Activated CD8-positive, alpha-beta memory T cell treated with anti-CD3 and anti-CD28 coated beads, Interleukin-2, amount 10 ng/mL, durations not matched to agents 7 days and 5 days (primary cell): ENCODE measurements around the gene MIPEP. TPM values are rescaled to one million over a fixed set of nuclear protein-coding genes. Genes with fewer than 3 reads are reported as not detected.

Experiments
- ATAC-seq: fragments of 150-1000 bp; cut with Tn5 transposase; one replicate; pipeline ENCODE4 v1.10.0; 2021; ENCODE audit warnings: moderate library complexity
- CTCF ChIA-PET: fragments of 350-600 bp; sonication (Branson Sonifier 250); formaldehyde crosslinking; loops from one replicate; lab custom pipeline; 2021; ENCODE audit warnings: antibody characterized with exemption; lab: Charles Lee
- DNase-seq: peaks from one replicate; pipeline ENCODE4 v3.0.0-alpha.2; 2020
- H3K27ac Mint-ChIP-seq: one replicate; pipeline ENCODE4 v1.8.0; 2021; ENCODE audit warnings: mild to moderate bottlenecking, mixed read lengths
- H3K27me3 Mint-ChIP-seq: one replicate; pipeline ENCODE4 v1.8.0; 2021; ENCODE audit warnings: mixed read lengths
- H3K36me3 Mint-ChIP-seq: one replicate; pipeline ENCODE4 v1.8.0; 2021; ENCODE audit warnings: mild to moderate bottlenecking, mixed read lengths
- H3K4me1 Mint-ChIP-seq: one replicate; pipeline ENCODE4 v1.8.0; 2021; ENCODE audit warnings: mixed read lengths
- H3K4me3 Mint-ChIP-seq: one replicate; pipeline ENCODE4 v1.8.0; 2021; ENCODE audit warnings: mild to moderate bottlenecking, moderate library complexity, mixed read lengths
- H3K9me3 Mint-ChIP-seq: one replicate; pipeline ENCODE4 v1.8.0; 2022; ENCODE audit warnings: low read depth, mixed read lengths
- total RNA-seq, 2 experiments: library from RNA; stranded (reverse); gene quantifications; one replicate each; pipeline ENCODE4 v1.2.3, GENCODE V29; 2021

MIPEP gene
- total RNA-seq, 2 experiments from 2014 or later, result 10.5 to 11.4 TPM

- H3K36me3 Mint-ChIP-seq, result peaks cover 4% of the 10 kb centered on the region
- H3K4me3 Mint-ChIP-seq, result no peak overlapping the region
- ATAC-seq (no peak), DNase-seq (no peak)
- H3K27me3 Mint-ChIP-seq, result no peaks in the 10 kb centered on the region
- H3K27ac Mint-ChIP-seq, result no peak overlapping the region
- H3K9me3 Mint-ChIP-seq, result no peaks in the 10 kb centered on the region
- H3K4me1 Mint-ChIP-seq, result peaks cover 13% of the 10 kb centered on the region
- CTCF ChIA-PET, result interaction anchor here (2.2 kb wide), 1 partner anchor 11 kb away, joined by 4 read pairs; no protein-coding TSS in a partner anchor
These were observed 99.4 kb downstream of the MIPEP start for GRCh38 chr13:23789576-23790346.

- peaks cover 2% of the 10 kb centered on the region for H3K4me1 Mint-ChIP-seq
- no peaks in the 10 kb centered on the region for H3K27me3 Mint-ChIP-seq
- peaks cover 4% of the 10 kb centered on the region for H3K36me3 Mint-ChIP-seq
- H3K9me3 Mint-ChIP-seq, result no peaks in the 10 kb centered on the region
- H3K4me3 Mint-ChIP-seq, result no peak overlapping the region
- DNase-seq (no peak), ATAC-seq (no peak)
- CTCF ChIA-PET, result interaction anchor here (2.2 kb wide), 1 partner anchor 10 kb away, joined by 4 read pairs; no protein-coding TSS in a partner anchor
- no peak overlapping the region for H3K27ac Mint-ChIP-seq
These were observed 100.7 kb downstream of the MIPEP start for GRCh38 chr13:23788459-23788858.

- no peak for ATAC-seq
- no peak overlapping the region for H3K4me3 Mint-ChIP-seq
- CTCF ChIA-PET, result no interaction called here
- H3K27me3 Mint-ChIP-seq, result no peaks in the 10 kb centered on the region
- H3K4me1 Mint-ChIP-seq, result no peaks in the 10 kb centered on the region
- no peak for DNase-seq
- no peaks in the 10 kb centered on the region for H3K9me3 Mint-ChIP-seq
- H3K36me3 Mint-ChIP-seq, result peaks cover 2% of the 10 kb centered on the region
- no peak overlapping the region for H3K27ac Mint-ChIP-seq
These were observed 101.7 kb downstream of the MIPEP start for GRCh38 chr13:23787464-23787863.

DNA sequence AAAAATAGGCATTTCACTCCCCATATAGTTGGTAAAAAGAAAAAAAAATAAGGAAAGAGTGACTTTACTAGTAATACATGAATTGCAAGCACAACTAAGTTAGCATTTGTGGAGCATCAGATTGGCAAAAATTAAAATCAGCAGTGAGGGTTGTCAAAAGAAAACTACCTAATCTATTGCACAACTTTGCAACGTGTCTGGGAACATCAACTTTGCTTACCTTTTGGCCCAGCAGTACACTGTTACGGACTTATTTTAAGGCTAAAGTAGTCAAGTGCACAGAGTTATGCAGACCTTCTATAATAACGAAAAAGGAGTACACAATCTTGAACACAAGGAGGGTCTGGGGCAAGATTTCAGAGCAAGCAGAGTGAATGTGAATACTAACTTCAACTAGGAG lies 102.6 kb downstream of the MIPEP start:
- no peaks in the 10 kb centered on the region for H3K9me3 Mint-ChIP-seq
- no peaks in the 10 kb centered on the region for H3K27me3 Mint-ChIP-seq
- H3K36me3 Mint-ChIP-seq, result peaks cover 2% of the 10 kb centered on the region
- ATAC-seq (no peak), DNase-seq (no peak)
- no peaks in the 10 kb centered on the region for H3K4me1 Mint-ChIP-seq
- H3K4me3 Mint-ChIP-seq, result no peak overlapping the region
- CTCF ChIA-PET, result no interaction called here
- H3K27ac Mint-ChIP-seq, result no peak overlapping the region

DNA sequence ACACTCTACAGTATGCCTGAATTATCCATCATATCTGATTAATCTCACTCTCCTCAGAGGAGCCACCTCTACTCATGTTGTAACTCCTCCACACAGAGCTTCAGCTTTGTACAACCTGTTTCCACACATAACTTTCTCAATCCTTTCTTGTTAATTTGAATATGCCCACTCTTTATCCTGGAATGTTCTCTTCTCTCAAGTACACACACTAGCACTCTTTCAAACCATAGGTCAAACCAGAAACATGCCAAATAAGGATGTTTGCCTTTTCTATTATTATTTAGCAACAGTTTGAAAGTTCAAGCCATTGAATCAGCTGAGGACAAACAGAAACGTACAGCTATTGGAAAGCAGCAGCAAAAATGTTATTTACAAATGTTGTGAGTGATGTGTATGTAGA lies 110.3 kb downstream of the MIPEP start:
- Mint-ChIP-seq H3K4me1 (peaks cover 10% of the 10 kb centered on the region), H3K4me3 (no peak overlapping the region), H3K27ac (no peak overlapping the region), H3K36me3 (peaks cover 8% of the 10 kb centered on the region), H3K9me3 (no peaks in the 10 kb centered on the region), H3K27me3 (no peaks in the 10 kb centered on the region)
- ATAC-seq, result no peak
- DNase-seq, result no peak
- CTCF ChIA-PET, result interaction anchor here (1.7 kb wide), 1 partner anchor 10 kb away, joined by 4 read pairs; no protein-coding TSS in a partner anchor

DNA sequence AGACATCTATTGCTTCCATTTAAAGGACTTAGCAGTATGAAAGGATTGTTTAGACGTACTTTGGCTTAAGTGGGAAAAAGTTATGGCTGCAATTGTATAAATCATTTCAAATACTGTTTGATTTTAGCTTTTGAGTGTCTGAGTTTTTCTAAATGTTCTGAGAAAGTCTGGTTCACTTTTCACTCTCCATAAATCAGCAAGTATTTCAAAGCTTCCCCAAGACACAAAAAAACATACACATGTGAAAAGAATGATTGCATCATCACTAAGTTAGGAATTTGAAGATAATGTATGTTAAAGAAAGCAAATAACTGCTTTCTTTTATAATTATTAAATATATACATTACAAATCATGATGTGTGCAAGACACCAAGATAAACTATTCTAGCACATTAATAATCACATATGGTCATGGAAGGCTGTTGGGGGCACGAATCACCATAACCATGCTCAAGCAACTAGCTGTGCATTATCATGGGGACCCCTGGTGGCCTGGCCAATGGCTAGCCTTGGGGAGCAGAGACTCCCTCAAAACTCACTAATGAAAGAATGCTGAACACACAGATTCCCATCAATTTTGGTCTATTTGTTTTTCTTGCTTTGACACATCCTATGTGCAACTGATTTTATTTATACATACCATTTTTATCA lies 111.1 kb downstream of the MIPEP start:
- no peak for ATAC-seq
- H3K27me3 Mint-ChIP-seq, result no peaks in the 10 kb centered on the region
- CTCF ChIA-PET, result interaction anchor here (1.3 to 1.7 kb wide), 2 partner anchors 11 to 37 kb away, joined by 4 read pairs; no protein-coding TSS in a partner anchor
- no peak for DNase-seq
- H3K36me3 Mint-ChIP-seq, result peaks cover 6% of the 10 kb centered on the region
- H3K4me1 Mint-ChIP-seq, result peaks cover 10% of the 10 kb centered on the region
- H3K4me3 Mint-ChIP-seq, result no peak overlapping the region
- no peaks in the 10 kb centered on the region for H3K9me3 Mint-ChIP-seq
- H3K27ac Mint-ChIP-seq, result no peak overlapping the region

- Mint-ChIP-seq H3K27ac (no peak overlapping the region), H3K4me3 (no peak overlapping the region), H3K36me3 (peaks cover 6% of the 10 kb centered on the region), H3K27me3 (no peaks in the 10 kb centered on the region), H3K9me3 (no peaks in the 10 kb centered on the region), H3K4me1 (peaks cover 10% of the 10 kb centered on the region)
- DNase-seq, result no peak
- CTCF ChIA-PET, result interaction anchor here (1.3 to 1.7 kb wide), 2 partner anchors 11 to 36 kb away, joined by 4 read pairs; no protein-coding TSS in a partner anchor
- ATAC-seq, result no peak
These were observed 111.7 kb downstream of the MIPEP start for GRCh38 chr13:23777575-23777870.

- H3K9me3 Mint-ChIP-seq, result no peaks in the 10 kb centered on the region
- H3K27ac Mint-ChIP-seq, result no peak overlapping the region
- H3K4me3 Mint-ChIP-seq, result no peak overlapping the region
- DNase-seq, result no peak
- H3K4me1 Mint-ChIP-seq, result peaks cover 10% of the 10 kb centered on the region
- no peaks in the 10 kb centered on the region for H3K27me3 Mint-ChIP-seq
- CTCF ChIA-PET, result interaction anchor here (1.3 kb wide), 1 partner anchor 35 kb away, joined by 4 read pairs; no protein-coding TSS in a partner anchor
- H3K36me3 Mint-ChIP-seq, result peaks cover 6% of the 10 kb centered on the region
- no peak for ATAC-seq
These were observed 112.3 kb downstream of the MIPEP start for GRCh38 chr13:23776698-23777574.

DNA sequence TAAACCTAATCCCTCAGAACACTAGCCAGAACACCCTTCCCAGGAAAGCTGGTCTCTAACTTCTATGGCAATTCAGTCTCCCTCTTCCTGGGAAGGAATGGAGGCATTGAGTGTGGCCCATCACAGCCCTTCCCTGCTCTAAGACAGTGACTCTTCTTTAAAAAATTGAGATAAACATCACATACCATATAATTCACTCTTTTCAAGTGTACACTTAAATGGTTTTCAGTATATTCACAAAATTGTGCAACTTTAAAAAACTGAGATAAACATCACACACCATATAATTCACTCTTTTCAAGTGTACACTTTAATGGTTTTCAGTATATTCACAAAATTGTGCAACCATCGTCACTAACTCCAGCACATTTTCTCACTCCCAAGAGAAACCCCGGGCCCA lies 116.5 kb downstream of the MIPEP start:
- DNase-seq, result no peak
- Mint-ChIP-seq H3K9me3 (no peaks in the 10 kb centered on the region), H3K27me3 (no peaks in the 10 kb centered on the region), H3K4me3 (no peak overlapping the region), H3K36me3 (peaks cover 2% of the 10 kb centered on the region), H3K4me1 (peaks cover 17% of the 10 kb centered on the region), H3K27ac (no peak overlapping the region)
- ATAC-seq, result no peak
- CTCF ChIA-PET, result no interaction called here

- Mint-ChIP-seq H3K4me1 (peaks cover 12% of the 10 kb centered on the region), H3K27me3 (no peaks in the 10 kb centered on the region), H3K4me3 (no peak overlapping the region), H3K36me3 (peaks cover 2% of the 10 kb centered on the region), H3K9me3 (no peaks in the 10 kb centered on the region), H3K27ac (no peak overlapping the region)
- ATAC-seq, result no peak
- DNase-seq, result no peak
- CTCF ChIA-PET, result no interaction called here
These were observed 117.2 kb downstream of the MIPEP start for GRCh38 chr13:23771956-23772355.

DNA sequence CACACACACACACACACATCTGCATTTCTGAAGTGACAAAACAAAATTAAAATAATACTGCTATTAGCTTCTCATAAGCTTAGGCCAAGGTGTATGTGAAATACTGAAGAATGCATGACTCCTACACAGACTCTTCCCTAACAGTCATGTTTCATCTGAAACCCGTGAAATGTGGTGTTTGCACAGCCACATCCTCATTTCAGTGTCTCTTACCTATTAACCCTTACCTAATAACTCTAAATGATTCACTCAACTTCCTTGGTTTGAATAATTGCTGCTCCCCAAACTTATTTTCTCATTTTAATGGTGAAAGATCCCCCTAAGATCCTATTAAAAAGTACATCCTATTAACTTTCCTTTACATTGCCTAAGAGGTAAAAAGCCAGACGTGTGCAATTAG lies 117.6 kb downstream of the MIPEP start:
- peaks cover 8% of the 10 kb centered on the region for H3K4me1 Mint-ChIP-seq
- no peaks in the 10 kb centered on the region for H3K27me3 Mint-ChIP-seq
- no peak for DNase-seq
- H3K4me3 Mint-ChIP-seq, result no peak overlapping the region
- H3K27ac Mint-ChIP-seq, result no peak overlapping the region
- no peaks in the 10 kb centered on the region for H3K9me3 Mint-ChIP-seq
- CTCF ChIA-PET, result no interaction called here
- peaks cover 2% of the 10 kb centered on the region for H3K36me3 Mint-ChIP-seq
- ATAC-seq, result no peak

GRCh38 chr13:23770973-23771372 lies 118.2 kb downstream of the MIPEP start:
- CTCF ChIA-PET, result no interaction called here
- H3K27me3 Mint-ChIP-seq, result no peaks in the 10 kb centered on the region
- no peaks in the 10 kb centered on the region for H3K9me3 Mint-ChIP-seq
- no peak for DNase-seq
- H3K4me1 Mint-ChIP-seq, result peaks cover 6% of the 10 kb centered on the region
- ATAC-seq, result no peak
- H3K27ac Mint-ChIP-seq, result peak overlapping the region; percentile 21
- peaks cover 2% of the 10 kb centered on the region for H3K36me3 Mint-ChIP-seq
- H3K4me3 Mint-ChIP-seq, result no peak overlapping the region

DNA sequence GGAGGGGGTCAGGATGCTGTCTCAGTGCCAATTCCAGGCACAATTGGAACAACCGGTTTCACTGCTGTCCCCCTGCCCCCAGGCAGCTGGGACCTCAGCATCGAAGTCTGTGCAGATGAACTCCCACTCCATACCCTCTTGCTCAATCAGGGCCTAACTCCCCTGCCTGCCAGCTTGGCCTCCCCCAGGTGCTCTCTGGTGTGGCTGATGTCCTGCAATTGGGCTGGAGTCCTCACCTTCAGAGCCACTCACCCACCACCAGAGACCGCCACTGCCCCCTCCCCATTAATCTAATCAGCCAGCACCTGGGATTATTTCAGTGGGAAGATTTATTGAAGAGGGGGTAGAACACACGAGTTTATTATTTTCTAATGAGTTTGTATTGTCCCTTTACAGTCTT lies 118.8 kb downstream of the MIPEP start:
- DNase-seq (no peak), ATAC-seq (no peak)
- H3K27me3 Mint-ChIP-seq, result no peaks in the 10 kb centered on the region
- H3K4me3 Mint-ChIP-seq, result no peak overlapping the region
- H3K36me3 Mint-ChIP-seq, result peaks cover 2% of the 10 kb centered on the region
- peaks cover 6% of the 10 kb centered on the region for H3K4me1 Mint-ChIP-seq
- H3K9me3 Mint-ChIP-seq, result no peaks in the 10 kb centered on the region
- CTCF ChIA-PET, result no interaction called here
- no peak overlapping the region for H3K27ac Mint-ChIP-seq
